EL (cell line): ENCODE results near the gene SPACA5.
"Not testable (repeated sequence)": the region's sequence is repeated elsewhere in the genome, so short reads cannot be mapped to it uniquely, and the experiment has no call there.

ENCODE experiments used
- DNase-seq: peaks from one replicate; pipeline ENCODE4 v3.0.0-alpha.2; 2016

The SPACA5 gene

DNA sequence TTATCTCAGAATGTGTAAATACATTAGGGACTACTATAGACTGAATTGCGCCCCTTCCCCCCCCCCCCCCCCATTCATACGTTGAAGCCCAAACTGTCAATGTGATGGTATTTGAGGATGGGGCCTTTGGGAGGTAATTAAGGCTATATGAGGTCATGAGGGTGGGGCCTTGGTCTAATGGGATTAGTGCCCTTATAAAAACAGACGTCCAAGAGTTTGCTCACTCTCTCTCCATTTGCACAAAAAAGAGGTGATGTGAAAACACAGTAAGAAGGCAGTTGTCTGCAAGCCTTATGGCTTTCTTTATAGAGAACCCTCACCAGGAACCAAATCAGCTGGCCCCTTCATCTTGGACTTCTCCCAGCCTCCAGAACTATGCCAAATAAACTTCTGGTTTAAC lies 15.3 kb downstream of the SPACA5 start:
- DNase-seq: no peak

DNA sequence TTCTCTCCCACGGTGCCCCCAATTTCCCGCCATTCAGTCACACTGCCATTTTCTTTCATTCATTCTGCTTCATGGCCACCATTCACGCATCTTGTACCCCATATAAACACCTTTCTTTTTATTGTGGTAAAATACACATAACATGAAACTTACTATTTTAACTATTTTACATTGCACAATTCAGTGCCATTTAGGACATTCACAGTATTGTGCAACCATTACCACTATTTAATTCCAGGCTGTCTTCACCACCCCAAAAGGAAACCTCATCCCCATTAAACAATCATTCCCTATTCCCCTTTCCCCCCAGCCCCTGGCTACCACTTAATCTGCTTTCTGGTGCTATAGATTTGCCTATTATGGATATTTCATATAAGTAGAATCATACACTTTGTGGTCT lies 15.9 kb downstream of the SPACA5 start:
- DNase-seq: no peak

DNA sequence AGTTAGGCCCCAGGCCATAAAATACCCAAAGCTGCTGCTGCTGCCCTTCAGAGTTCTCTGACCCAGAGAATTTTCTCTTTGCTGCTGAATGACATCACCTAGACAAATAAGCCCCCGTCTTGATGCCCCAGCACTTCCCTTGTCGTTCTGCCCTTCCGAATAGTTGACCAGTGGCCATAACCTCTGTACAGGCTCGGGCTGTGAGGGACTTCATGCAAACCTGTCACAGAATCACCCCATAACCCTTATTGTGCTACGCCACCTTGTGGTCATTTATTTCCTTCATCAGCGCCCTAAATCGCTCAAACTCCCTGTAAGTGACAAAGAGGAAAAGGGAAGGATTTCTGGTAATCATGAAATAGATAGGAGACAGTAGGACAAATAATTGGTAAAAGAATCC lies 18.8 kb downstream of the SPACA5 start:
- DNase-seq: peak; percentile 58

DNA sequence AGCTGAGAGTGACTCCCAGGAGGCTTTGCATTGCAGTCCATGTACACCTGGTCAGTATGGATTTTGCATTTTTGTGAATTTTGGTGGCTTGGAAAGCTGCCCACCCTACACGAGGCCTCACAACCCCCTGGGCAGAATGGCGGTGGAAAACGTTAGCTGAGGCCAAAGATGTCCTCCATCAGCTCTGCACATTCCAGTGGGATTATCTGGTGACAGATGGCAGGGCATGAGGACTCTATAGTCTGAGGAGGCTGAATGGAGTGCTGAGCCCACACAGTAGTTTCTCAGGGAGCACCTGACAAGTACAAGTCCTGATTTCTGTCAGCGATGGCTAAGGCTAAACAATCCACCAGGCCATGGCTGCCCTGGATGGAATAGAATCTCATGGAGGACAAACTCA lies 20.8 kb downstream of the SPACA5 start:
- DNase-seq: not testable (repeated sequence)

DNA sequence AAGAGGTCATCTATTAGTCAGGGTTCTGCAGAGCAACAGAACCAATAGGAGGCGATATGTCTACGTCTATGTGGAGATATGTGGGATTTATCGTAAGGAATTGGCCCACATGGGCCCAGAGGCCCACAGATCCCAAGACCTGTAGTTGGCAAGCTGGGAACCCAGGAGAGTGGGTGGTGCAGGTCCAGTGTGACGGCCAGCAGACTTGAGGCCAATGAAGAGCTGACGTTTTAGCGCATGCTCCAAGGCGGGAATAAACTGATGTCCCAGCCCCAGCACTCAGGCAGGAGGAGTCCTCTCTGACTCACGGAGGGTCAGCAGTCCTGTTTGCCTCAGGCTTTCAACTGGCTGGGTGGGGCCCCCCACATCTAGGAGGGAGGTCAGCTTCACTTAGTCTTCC lies 21.3 kb downstream of the SPACA5 start:
- no peak for DNase-seq

DNA sequence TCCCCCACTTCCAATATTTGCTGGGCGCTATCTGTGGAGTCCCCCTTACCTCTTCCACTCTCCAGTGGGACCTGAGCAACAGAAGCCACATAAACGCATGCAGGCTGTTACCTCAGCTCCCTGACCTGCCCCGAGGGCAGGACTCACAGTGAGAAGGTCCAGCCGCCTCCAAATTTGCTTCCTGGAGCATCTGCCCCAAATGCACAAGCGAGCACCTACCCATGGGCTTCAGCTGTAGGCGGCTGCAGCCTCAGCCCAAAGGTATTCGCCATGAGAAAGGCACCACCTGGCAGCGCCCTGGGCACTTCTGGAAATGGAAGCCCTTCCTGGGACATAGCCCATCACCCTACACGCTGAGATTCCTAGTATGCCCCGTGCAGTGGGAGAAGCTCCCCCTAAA lies 23.4 kb downstream of the SPACA5 start:
- DNase-seq: no peak

DNA sequence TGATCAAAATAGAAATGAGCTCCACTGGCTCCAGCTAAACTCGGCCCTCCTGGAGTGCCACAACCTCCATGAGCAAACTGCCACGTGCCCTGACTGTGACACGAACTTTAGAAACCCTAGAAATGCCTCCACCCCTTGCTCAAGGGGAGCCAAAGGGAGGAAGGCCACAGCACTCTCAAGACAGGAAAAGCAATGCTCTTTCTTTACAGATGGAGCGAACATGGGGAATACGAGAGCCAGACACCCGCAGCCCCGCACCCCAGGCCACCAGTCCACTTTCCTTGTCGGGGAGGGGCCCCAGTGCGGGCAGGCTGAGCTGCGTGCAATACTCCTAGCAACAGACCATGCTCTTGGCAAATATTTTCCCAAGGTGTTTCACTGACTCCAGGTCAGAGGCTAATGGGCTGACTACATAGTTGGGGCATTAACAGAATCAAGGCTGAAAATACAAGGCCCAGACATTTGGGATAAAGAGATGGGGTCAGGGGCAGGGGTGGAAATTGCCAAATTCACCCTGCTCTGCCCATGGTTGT lies 23.9 kb downstream of the SPACA5 start:
- not testable (repeated sequence) for DNase-seq

GRCh38 chrX:48035891-48036290 lies 29.1 kb downstream of the SPACA5 start:
- DNase-seq: no peak

- no peak for DNase-seq
Observed at GRCh38 chrX:48043056-48043455, 36.3 kb downstream of the SPACA5 start.

DNA sequence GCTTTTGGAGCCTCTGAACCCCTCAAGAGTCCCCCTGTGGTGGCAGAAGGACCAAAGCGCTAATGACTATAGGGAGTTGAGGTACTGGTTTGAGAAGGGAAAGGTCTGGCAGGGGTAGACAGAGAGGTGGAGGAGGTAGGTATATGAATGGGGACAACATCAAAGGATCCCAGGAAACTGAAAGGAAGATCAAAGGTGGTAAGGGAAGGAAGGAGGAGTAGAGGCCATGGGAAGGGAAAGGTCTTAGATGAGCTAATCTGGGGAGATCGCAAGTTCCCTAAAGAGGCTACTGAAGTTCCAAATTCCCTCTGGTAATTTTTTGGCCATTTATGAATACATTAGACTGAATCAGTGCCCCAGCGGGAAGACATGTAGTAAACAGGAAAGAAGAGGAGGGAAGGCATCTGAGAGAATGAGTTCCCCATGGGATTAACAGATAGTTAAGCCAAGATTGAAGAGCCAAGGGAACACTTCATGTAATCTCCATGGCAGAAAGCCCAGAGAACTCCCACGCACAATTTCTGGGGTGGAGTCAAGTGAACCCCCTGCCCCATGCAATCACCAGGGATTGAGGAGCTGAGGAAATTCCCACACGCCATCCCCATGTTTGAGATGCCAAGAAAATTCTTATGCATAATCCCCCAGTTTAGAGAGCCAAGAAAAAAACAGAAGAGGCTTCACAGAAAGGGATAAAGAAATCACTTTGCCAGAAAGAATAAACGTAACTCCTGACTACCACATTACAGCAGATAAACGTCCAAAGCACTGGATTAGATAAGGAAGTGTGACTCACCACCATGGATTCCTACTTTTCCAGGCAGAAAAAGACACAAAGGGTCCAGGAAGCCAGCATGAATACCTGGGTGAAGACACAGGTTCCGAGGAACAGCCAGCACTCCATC lies 38.9 kb downstream of the SPACA5 start:
- DNase-seq: peak; percentile 25

DNA sequence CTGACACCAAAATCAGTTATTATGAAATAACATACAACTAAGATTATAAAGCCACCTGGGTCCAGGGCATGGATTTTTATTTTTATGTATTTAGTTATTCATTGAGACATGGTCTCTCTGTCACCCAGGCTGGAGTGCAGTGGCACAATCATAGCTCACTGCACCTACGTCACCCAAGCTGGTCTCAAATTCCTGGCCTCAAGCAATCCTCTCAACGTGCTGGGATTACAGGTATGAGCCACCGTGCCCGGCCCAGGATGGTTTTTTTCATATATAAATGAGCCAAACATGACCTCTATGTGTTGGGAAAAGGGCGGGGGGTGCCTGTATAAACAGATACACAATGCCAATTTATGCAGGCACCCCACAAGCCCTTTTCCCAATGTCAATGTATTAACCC lies 40.1 kb downstream of the SPACA5 start:
- DNase-seq: no peak

DNA sequence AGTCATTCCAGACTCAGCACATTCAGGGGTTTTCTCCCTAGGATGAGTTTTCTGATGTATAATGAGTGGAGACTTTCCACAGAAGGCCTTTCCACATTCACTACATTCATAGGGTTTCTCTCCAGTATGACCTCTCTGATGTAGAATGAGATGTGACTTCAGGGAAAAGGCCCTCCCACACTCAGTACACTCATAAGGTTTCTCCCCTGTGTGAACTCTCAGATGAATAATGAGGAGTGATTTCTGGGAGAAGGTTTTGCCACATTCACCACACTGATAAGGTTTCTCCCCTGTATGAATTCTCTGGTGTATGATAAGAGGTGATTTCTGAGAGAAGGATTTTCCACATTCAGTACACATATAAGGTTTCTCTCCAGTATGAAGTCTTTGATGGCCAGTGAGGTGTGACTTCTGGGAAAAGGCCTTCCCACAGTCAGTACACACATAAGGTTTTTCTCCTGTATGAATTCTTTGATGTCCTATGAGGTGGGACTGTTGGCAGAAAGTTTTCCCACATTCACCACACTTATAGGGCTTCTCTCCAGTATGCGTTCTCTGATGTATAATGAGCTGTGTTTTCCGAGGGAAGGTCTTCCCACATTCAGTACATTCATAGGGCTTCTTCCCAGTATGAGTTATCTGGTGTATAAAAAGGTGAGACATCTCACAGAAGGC lies 52.0 kb downstream of the SPACA5 start:
- no peak for DNase-seq

DNA sequence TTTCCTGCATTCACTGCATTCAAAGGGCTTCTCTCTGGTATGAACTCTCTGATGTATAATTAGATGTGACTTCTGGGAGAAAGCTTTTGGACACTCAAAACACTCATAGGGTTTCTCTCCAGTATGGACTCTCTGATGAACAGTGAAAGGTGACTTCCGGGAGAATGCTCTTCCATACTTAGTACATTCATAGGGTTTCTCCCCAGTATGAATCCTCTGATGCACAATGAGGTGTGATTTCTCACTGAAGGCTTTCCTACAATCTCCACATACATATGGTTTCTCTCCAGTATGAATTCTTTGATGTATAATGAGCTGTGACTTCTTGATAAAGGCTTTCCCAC lies 52.5 kb downstream of the SPACA5 start:
- no peak for DNase-seq
